ENCODE data around the gene FASLG.
"Not testable (repeated sequence)": the region's sequence is repeated elsewhere in the genome, so short reads cannot be mapped to it uniquely, and the experiment has no call there.

The FASLG gene

GRCh38 chr1:172686143-172686542, 27.2 kb downstream of the FASLG start:
- FAIRE-seq = no peak

DNA sequence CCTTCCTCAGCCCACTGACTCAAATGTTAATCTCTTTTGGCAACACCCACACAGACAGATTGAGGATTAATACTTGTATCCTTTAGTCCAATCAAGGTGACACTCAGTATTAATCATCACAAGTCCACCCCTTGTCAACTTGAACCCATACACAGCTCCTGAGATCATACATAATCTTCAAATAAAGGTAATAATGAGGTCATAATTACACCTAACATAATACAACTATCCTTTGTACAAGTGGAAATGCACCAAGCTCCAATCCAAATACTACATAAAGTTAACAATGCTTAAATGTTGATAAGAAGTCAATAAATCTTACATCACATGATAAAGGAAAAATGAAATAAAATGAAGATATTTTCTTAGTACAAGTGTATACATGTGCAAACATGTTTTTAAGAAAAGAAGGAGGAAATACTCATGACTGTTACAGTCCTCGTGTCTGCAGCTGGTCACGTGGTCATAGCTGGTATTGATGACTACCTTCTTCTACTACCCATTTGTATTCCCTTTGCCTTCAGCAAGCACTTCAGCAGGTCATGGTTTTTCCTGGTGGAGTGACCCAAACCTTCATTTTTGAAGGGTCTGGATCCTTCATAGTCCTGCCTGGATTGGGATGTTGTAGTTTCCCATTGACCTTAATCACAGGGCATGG, 29.7 kb downstream of the FASLG start:
- FAIRE-seq = not testable (repeated sequence)

DNA sequence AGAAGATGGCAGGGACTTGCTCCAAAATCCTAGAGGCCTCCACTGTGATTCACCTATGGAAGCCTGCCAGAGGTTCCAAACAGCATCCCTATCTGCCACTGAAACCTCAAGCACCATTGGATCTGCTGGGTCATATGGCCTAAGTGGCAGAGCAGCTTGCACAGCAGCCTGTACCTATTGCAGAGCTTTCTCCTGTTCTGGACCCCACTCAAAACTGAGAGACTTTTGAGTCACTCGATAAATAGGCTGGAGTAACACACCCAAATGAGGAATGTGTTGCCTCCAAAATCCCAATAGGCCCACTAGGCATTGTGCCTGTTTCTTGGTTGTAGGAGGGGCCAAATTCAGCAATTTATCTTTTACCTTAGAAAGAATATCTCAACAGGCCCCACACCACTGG, 32.0 kb downstream of the FASLG start:
- not testable (repeated sequence) for FAIRE-seq

GRCh38 chr1:172697534-172698002, 38.7 kb downstream of the FASLG start:
- no peak for FAIRE-seq

- no peak for FAIRE-seq
These were observed 39.3 kb downstream of the FASLG start for GRCh38 chr1:172698224-172698623.

GRCh38 chr1:172699111-172699510, 40.2 kb downstream of the FASLG start:
- no peak for FAIRE-seq

- no peak for FAIRE-seq
These were observed 40.9 kb downstream of the FASLG start for GRCh38 chr1:172699695-172700227.

GRCh38 chr1:172700556-172700955, 41.7 kb downstream of the FASLG start:
- no peak for FAIRE-seq

DNA sequence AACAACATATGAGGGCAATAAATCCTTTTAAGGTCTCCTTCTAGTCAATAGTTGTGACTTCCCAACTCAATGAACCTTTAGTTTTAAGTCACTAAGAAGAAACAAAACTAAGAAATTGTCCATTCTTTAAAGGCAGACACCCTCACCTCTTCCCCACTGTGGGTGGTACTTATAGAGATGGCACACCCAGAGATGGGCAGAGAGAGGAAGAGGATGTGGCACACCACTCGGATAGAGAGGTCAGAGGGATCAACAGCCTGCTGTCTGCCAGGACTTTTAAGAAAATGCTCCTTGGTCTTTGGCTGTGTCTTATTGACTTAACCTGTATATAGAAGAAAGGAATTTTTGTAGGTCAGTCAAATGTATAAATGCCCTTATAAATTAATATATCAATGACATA, 45.1 kb downstream of the FASLG start:
- no peak for FAIRE-seq

- no peak for FAIRE-seq
These were observed 45.7 kb downstream of the FASLG start for GRCh38 chr1:172704420-172705210.

GRCh38 chr1:172708452-172708851, 49.5 kb downstream of the FASLG start:
- FAIRE-seq = no peak

GRCh38 chr1:172711558-172711957, 52.7 kb downstream of the FASLG start:
- FAIRE-seq = no peak

DNA sequence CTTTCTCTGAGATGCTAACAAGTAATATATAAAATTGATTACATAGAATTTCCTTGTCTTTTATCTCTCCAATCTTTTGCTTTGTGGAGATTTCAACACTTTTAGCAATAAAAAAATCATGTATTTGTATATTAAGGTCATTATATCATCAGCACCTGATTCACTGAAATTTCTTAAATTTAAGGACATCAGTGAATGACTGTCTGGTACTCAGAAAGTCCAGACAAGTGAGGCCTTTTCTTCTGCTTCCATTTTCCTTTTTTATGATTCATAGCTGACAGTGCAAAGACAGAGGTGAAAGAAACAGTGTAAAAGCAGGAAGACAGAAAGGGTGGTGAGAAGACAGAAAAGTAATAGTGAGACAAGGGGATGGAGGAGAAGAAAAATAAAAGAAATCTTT, 54.6 kb downstream of the FASLG start:
- no peak for FAIRE-seq

Data from colon (tissue), 2 donors.